ENCODE results near the gene HTR2B. TPM values are rescaled to one million over a fixed set of nuclear protein-coding genes. Genes with fewer than 3 reads are reported as not detected.

HTR2B gene
- total and polyA plus RNA-seq, 2 of the 13 experiments (the other 11 are each of a cell fraction or from before 2014, with no cell fraction given): 0.08 TPM; not detected in 1

- Histone ChIP-seq H3K36me3 (replicated peaks in 1 of 2; ENCODE audit: control insufficient read depth in 1 of 2, insufficient read depth in 2 of 2, low read length in 2 of 2) (peaks cover 0 to 2% of the 10 kb centered on the region in 2 experiments; a peak in 1 of 5 replicates), H3K27me3 (ENCODE audit: control insufficient read depth in 1 of 2, insufficient read depth in 2 of 2, low read length in 2 of 2) (no peaks in the 10 kb centered on the region), H3K4me3 (replicated peaks in 1 of 3; ENCODE audit: insufficient read depth in 1 of 3, low read depth in 2 of 3, low read length in 3 of 3) (no peak overlapping the region), H4K20me1 (ENCODE audit: insufficient read depth, low read length) (no peaks in the 10 kb centered on the region), H3K27ac (ENCODE audit: extremely low read length, insufficient read depth, low read length) (no peak overlapping the region), H3K9me3 (ENCODE audit: low read length) (no peaks in the 10 kb centered on the region), H3K79me2 (ENCODE audit: insufficient read depth, low read length) (peaks cover 5% of the 10 kb centered on the region), H2AFZ (ENCODE audit: low read length) (no peak overlapping the region), H3K4me1 (ENCODE audit: insufficient read depth, low read length) (peaks cover 9% of the 10 kb centered on the region), H3K4me2 (ENCODE audit: low read depth, low read length) (no peak overlapping the region), H3K9ac (ENCODE audit: insufficient read depth, low read depth, low read length) (no peak overlapping the region)
- intact Hi-C loops (cut with micrococcal nuclease; ENCODE audit: unreplicated experiment): no loop called here
- CTCF ChIA-PET (ENCODE audit: low intra/inter-chr PET ratio, low total read pairs): no interaction called here
- no peak for TF ChIP-seq ZNF597 (CRISPR knock-in tag; IDR thresholded peaks at IDR 0.05)
- POLR2A ChIA-PET: interaction anchor here (0.8 kb wide), 1 partner anchor 64 kb away, joined by 3 read pairs; no protein-coding TSS in a partner anchor
- BruUV-seq (replicated peaks): no TSS peak
- in situ Hi-C loops (cut with HindIII; ENCODE audit: extremely low pct_ligation_motif_present, low pct_unique_long_range_greater_than_20kb): no loop called here
- no peak for FAIRE-seq
- ATAC-seq: no peak
- no peak for DNase-seq (ENCODE audit: low spot score)
- WGBS (ENCODE audit: low lambda C conversion rate): 95% methylated on average over 7 of the region's 7 CpGs
Measured at GRCh38 chr2:231126123-231126522, 1.3 kb upstream of the HTR2B start.

- H4K20me1 ChIP-seq (ENCODE audit: insufficient read depth, low read length): no peaks in the 10 kb centered on the region
- no peak overlapping the region for H3K4me2 ChIP-seq (ENCODE audit: low read depth, low read length)
- no peak overlapping the region for H2AFZ ChIP-seq (ENCODE audit: low read length)
- H3K9me3 ChIP-seq (ENCODE audit: low read length): no peaks in the 10 kb centered on the region
- no peaks in the 10 kb centered on the region for H3K27me3 ChIP-seq (ENCODE audit: control insufficient read depth in 1 of 2, insufficient read depth in 2 of 2, low read length in 2 of 2)
- ATAC-seq (peak; percentile 92), DNase-seq (ENCODE audit: low spot score) (peak; percentile 37), FAIRE-seq (peak; percentile 68)
- in situ Hi-C loops (cut with HindIII; ENCODE audit: extremely low pct_ligation_motif_present, low pct_unique_long_range_greater_than_20kb) (no loop called here), intact Hi-C loops (cut with micrococcal nuclease; ENCODE audit: unreplicated experiment) (no loop called here)
- peak overlapping the region; percentile 7 for H3K27ac ChIP-seq (ENCODE audit: extremely low read length, insufficient read depth, low read length)
- H3K79me2 ChIP-seq (ENCODE audit: insufficient read depth, low read length): peaks cover 5% of the 10 kb centered on the region
- POLR2A ChIA-PET: no interaction called here
- CTCF ChIA-PET (ENCODE audit: low intra/inter-chr PET ratio, low total read pairs): no interaction called here
- peaks cover 0 to 2% of the 10 kb centered on the region in 2 experiments; a peak in 3 of 5 replicates for H3K36me3 ChIP-seq (replicated peaks in 1 of 2; ENCODE audit: control insufficient read depth in 1 of 2, insufficient read depth in 2 of 2, low read length in 2 of 2)
- H3K4me3 ChIP-seq (replicated peaks in 1 of 3; ENCODE audit: insufficient read depth in 1 of 3, low read depth in 2 of 3, low read length in 3 of 3): no peak overlapping the region
- peaks cover 19% of the 10 kb centered on the region for H3K4me1 ChIP-seq (ENCODE audit: insufficient read depth, low read length)
- no TSS peak for BruUV-seq (replicated peaks)
- WGBS (ENCODE audit: low lambda C conversion rate): 62% methylated on average over 4 of the region's 4 CpGs
- no peak overlapping the region for H3K9ac ChIP-seq (ENCODE audit: insufficient read depth, low read depth, low read length)
- TF ChIP-seq RBAK (CRISPR knock-in tag; IDR thresholded peaks at IDR 0.05): no peak
- no peak for TF ChIP-seq MYNN (CRISPR knock-in tag; IDR thresholded peaks at IDR 0.05; ENCODE audit: low read depth)
- no peak for TF ChIP-seq RNF2 (conservative IDR thresholded peaks at IDR 0.05; ENCODE audit: low read depth)
- no peak for TF ChIP-seq ZNF563 (CRISPR knock-in tag; IDR thresholded peaks at IDR 0.05)
- no peak for TF ChIP-seq ZNF274 (CRISPR knock-in tag; IDR thresholded peaks at IDR 0.05)
- TF ChIP-seq ZNF773 (CRISPR knock-in tag; IDR thresholded peaks at IDR 0.05; ENCODE audit: borderline replicate concordance): no peak
- TF ChIP-seq ZSCAN25 (CRISPR knock-in tag; IDR thresholded peaks at IDR 0.05): no peak
- no peak for TF ChIP-seq ZSCAN30 (CRISPR knock-in tag; IDR thresholded peaks at IDR 0.05)
- no peak for TF ChIP-seq PRDM4 (CRISPR knock-in tag; IDR thresholded peaks at IDR 0.05; ENCODE audit: borderline replicate concordance)
- no peak for TF ChIP-seq ZNF557 (CRISPR knock-in tag; IDR thresholded peaks at IDR 0.05)
- TF ChIP-seq ZZZ3 (CRISPR knock-in tag; IDR thresholded peaks at IDR 0.05; ENCODE audit: borderline replicate concordance): no peak
Measured at GRCh38 chr2:231123362-231123898, 1.4 kb downstream of the HTR2B start.

All from HepG2 (cell line).